Astrocyte of the cerebellum (primary cell): Measurements from ENCODE around the gene TRABD.

Experiments
- DNase-seq: peaks from one replicate; pipeline ENCODE4 v3.0.0-alpha.2; 2011; ENCODE audit warnings: low read depth
- H3K4me3 ChIP-seq: 2 replicates; pipeline ENCODE4 v1.5.1; 2011; ENCODE audit warnings: mild to moderate bottlenecking, low read depth, low read length, moderate library complexity
- CTCF ChIP-seq: IDR thresholded peaks from 2 replicates; pipeline ENCODE4 v1.5.1; 2012; ENCODE audit warnings: low read length, low read depth, moderate library complexity, mild to moderate bottlenecking; ENCODE audit errors: missing control alignments
- in situ Hi-C: cut with HindIII; loops from 2 replicates; pipeline ENCODE4 v1.10.0; 2017; ENCODE audit warnings: low sequenced_read_pairs

The TRABD gene

GRCh38 chr22:50246242-50247175 lies 60.8 kb downstream of the TRABD start:
- no peak for DNase-seq
- H3K4me3 ChIP-seq, result no peak overlapping the region
- no peak for TF ChIP-seq CTCF
- in situ Hi-C loops, result no loop called here

GRCh38 chr22:50247748-50248147 lies 62.0 kb downstream of the TRABD start:
- no peak for TF ChIP-seq CTCF
- no peak overlapping the region for H3K4me3 ChIP-seq
- DNase-seq, result no peak
- in situ Hi-C loops, result no loop called here

- no peak for TF ChIP-seq CTCF
- H3K4me3 ChIP-seq, result no peak overlapping the region
- no peak for DNase-seq
- in situ Hi-C loops, result no loop called here
Measured at GRCh38 chr22:50248196-50249081, 62.7 kb downstream of the TRABD start.
